ENCODE results near the gene ANAPC15.

The ANAPC15 gene

GRCh38 chr11:72081821-72082453, 30.6 kb downstream of the ANAPC15 start:
- Histone ChIP-seq H3K9me3 (ENCODE audit: low read length) (no peaks in the 10 kb centered on the region), H3K79me2 (ENCODE audit: insufficient read depth, low read length) (peaks cover 30% of the 10 kb centered on the region), H3K27me3 (ENCODE audit: insufficient read depth, low read length) (no peaks in the 10 kb centered on the region), H3F3A (ENCODE audit: insufficient read depth, low read length) (no peaks in the 10 kb centered on the region), H2AFZ (ENCODE audit: low read length) (no peak overlapping the region), H3K36me3 (ENCODE audit: insufficient read depth, low read length) (no peaks in the 10 kb centered on the region), H4K20me1 (ENCODE audit: insufficient read depth, low read length) (no peaks in the 10 kb centered on the region), H3K4me2 (ENCODE audit: low read length) (peak overlapping the region; percentile 68), H3K4me3 (ENCODE audit: low read depth, low read length, poor library complexity, severe bottlenecking) (peak overlapping the region; percentile 83), H3K9me2 (ENCODE audit: low read depth, low read length) (no peaks in the 10 kb centered on the region), H3K4me1 (ENCODE audit: insufficient read depth, low read length, severe bottlenecking) (peaks cover 35% of the 10 kb centered on the region), H3K27ac (ENCODE audit: low read depth, low read length, poor library complexity, severe bottlenecking) (peak overlapping the region; percentile 44), H3K9ac (ENCODE audit: low read length) (peak overlapping the region; percentile 64; the same call in 1 of the 2 replicates)
- TF ChIP-seq CTCF (IDR thresholded peaks at IDR 0.05; ENCODE audit: low read length) (no peak), EZH2 (IDR thresholded peaks at IDR 0.05; ENCODE audit: borderline replicate concordance, low read length) (no peak)

- Histone ChIP-seq H3F3A (ENCODE audit: insufficient read depth, low read length) (no peaks in the 10 kb centered on the region), H3K9me3 (ENCODE audit: low read length) (no peaks in the 10 kb centered on the region), H3K4me3 (ENCODE audit: low read depth, low read length, poor library complexity, severe bottlenecking) (peak overlapping the region; percentile 83), H3K9ac (ENCODE audit: low read length) (peak overlapping the region; percentile 64), H3K4me1 (ENCODE audit: insufficient read depth, low read length, severe bottlenecking) (peaks cover 40% of the 10 kb centered on the region), H4K20me1 (ENCODE audit: insufficient read depth, low read length) (no peaks in the 10 kb centered on the region), H3K79me2 (ENCODE audit: insufficient read depth, low read length) (peaks cover 37% of the 10 kb centered on the region), H3K9me2 (ENCODE audit: low read depth, low read length) (no peaks in the 10 kb centered on the region), H3K27me3 (ENCODE audit: insufficient read depth, low read length) (no peaks in the 10 kb centered on the region), H3K4me2 (ENCODE audit: low read length) (peak overlapping the region; percentile 68), H3K27ac (ENCODE audit: low read depth, low read length, poor library complexity, severe bottlenecking) (peak overlapping the region; percentile 44), H3K36me3 (ENCODE audit: insufficient read depth, low read length) (0 out of 2 replicates have a peak, but pooled peaks cover 5% of the 10 kb centered on the region), H2AFZ (ENCODE audit: low read length) (no peak overlapping the region)
- TF ChIP-seq CTCF (IDR thresholded peaks at IDR 0.05; ENCODE audit: low read length) (no peak), EZH2 (IDR thresholded peaks at IDR 0.05; ENCODE audit: borderline replicate concordance, low read length) (no peak)
These were observed 31.3 kb downstream of the ANAPC15 start for GRCh38 chr11:72081184-72081644.

- H3F3A ChIP-seq (ENCODE audit: insufficient read depth, low read length), result no peaks in the 10 kb centered on the region
- H4K20me1 ChIP-seq (ENCODE audit: insufficient read depth, low read length), result no peaks in the 10 kb centered on the region
- H3K9ac ChIP-seq (ENCODE audit: low read length), result peak within 1 kb of the TSS; percentile 72
- H3K4me1 ChIP-seq (ENCODE audit: insufficient read depth, low read length, severe bottlenecking), result peaks cover 44% of the 10 kb centered on the region
- no peak within 1 kb of the TSS for H2AFZ ChIP-seq (ENCODE audit: low read length)
- H3K27me3 ChIP-seq (ENCODE audit: insufficient read depth, low read length), result no peaks in the 10 kb centered on the region
- no peak for TF ChIP-seq CTCF (IDR thresholded peaks at IDR 0.05; ENCODE audit: low read length)
- no peak for TF ChIP-seq EZH2 (IDR thresholded peaks at IDR 0.05; ENCODE audit: borderline replicate concordance, low read length)
- peak within 1 kb of the TSS; percentile 68 for H3K27ac ChIP-seq (ENCODE audit: low read depth, low read length, poor library complexity, severe bottlenecking)
- no peaks in the 10 kb centered on the region for H3K9me2 ChIP-seq (ENCODE audit: low read depth, low read length)
- H3K36me3 ChIP-seq (ENCODE audit: insufficient read depth, low read length), result peaks cover 10% of the 10 kb centered on the region; the same call in 1 of the 2 replicates
- H3K9me3 ChIP-seq (ENCODE audit: low read length), result no peaks in the 10 kb centered on the region
- H3K79me2 ChIP-seq (ENCODE audit: insufficient read depth, low read length), result peaks cover 43% of the 10 kb centered on the region
- peak within 1 kb of the TSS; percentile 83 for H3K4me2 ChIP-seq (ENCODE audit: low read length)
- H3K4me3 ChIP-seq (ENCODE audit: low read depth, low read length, poor library complexity, severe bottlenecking), result peak within 1 kb of the TSS; percentile 83
These were observed 31.9 kb downstream of the ANAPC15 start, which contains the start of the genes LRRC51 and NUMA1 for GRCh38 chr11:72080326-72081183. LRRC51 (plus strand) TSS chr11:72080850; CDS start chr11:72089084, 8,234 bp downstream. NUMA1 (minus strand) TSS chr11:72080542; CDS start chr11:72035943, 44,599 bp downstream.

Measured in OCI-LY1 (cell line).